Transverse colon (tissue), 4 donors: Measurements from ENCODE around the gene GNB1. TPM values are rescaled to one million over a fixed set of nuclear protein-coding genes. Genes with fewer than 3 reads are reported as not detected.

ENCODE experiments used
- DNase-seq: peaks from one replicate; pipeline ENCODE4 v3.0.0-alpha.2; 2019
- H3K27ac ChIP-seq, 4 donors: fragments of 200-600 bp; sonication (generic); 2 replicates each; pipeline ENCODE4 v1.5.1; 2016 to 2018; ENCODE audit warnings: inconsistent platforms in 4 of 4
- H3K27me3 ChIP-seq: fragments of 200-600 bp; sonication (generic); 2 replicates; pipeline ENCODE4 v1.5.1; 2017; ENCODE audit warnings: inconsistent platforms
- H3K36me3 ChIP-seq, 4 donors: fragments of 200-600 bp; sonication (generic); 2 replicates each; pipeline ENCODE4 v1.5.1; 2017 to 2019; ENCODE audit warnings: inconsistent platforms in 4 of 4
- H3K4me1 ChIP-seq, 4 donors: fragments of 200-600 bp; sonication (generic); 2 replicates each; pipeline ENCODE4 v1.5.1; 2017 to 2020; ENCODE audit warnings: inconsistent platforms in 4 of 4
- H3K4me3 ChIP-seq, 4 donors: fragments of 200-600 bp; sonication (generic); 1 replicate in 1 of 4; 2 replicates in 3 of 4; pipeline versions ENCODE4 v1.5.1 to v1.6.1; 2017 to 2019; ENCODE audit warnings: inconsistent platforms in 4 of 4
- H3K9me3 ChIP-seq, 2 donors: fragments of 200-600 bp; sonication (generic); 2 replicates each; pipeline ENCODE4 v1.5.1; 2017 to 2019; ENCODE audit warnings: inconsistent platforms in 2 of 2
- CTCF ChIP-seq, 5 experiments: fragments of 200-600 bp in 3 of 5; fragments of 450-650 bp in 2 of 5; sonication (generic) in 3 of 5; IDR thresholded peaks; 1 replicate in 2 of 5; 2 replicates in 3 of 5; pipeline ENCODE4 v1.5.1; 2016 to 2017; ENCODE audit warnings: antibody characterized with exemption in 5 of 5, inconsistent platforms in 3 of 5, mild to moderate bottlenecking in 2 of 5, moderate library complexity in 1 of 5
- EP300 ChIP-seq: sonication (generic); formaldehyde crosslinking; IDR thresholded peaks from one replicate; pipeline ENCODE4 v1.6.1; 2017; ENCODE audit warnings: antibody characterized with exemption, low read depth
- POLR2A ChIP-seq: fragments of 450-650 bp; IDR thresholded peaks from one replicate; pipeline ENCODE4 v1.6.1; 2016; ENCODE audit warnings: antibody characterized with exemption, mild to moderate bottlenecking, moderate library complexity
- POLR2AphosphoS5 ChIP-seq, 3 donors: sonication (generic); formaldehyde crosslinking; IDR thresholded peaks; one replicate each; pipeline ENCODE4 v1.6.1; 2016; ENCODE audit warnings: antibody characterized with exemption in 3 of 3
- WGBS, 2 donors: methylation state at CpG; one replicate each; pipeline ENCODE4 v1.1.5; 2018; ENCODE audit warnings: low coverage in 1 of 2; 5-methylcytosine and 5-hydroxymethylcytosine counted together
- in situ Hi-C, 4 donors: fragments of 200-750 bp; cut with MboI; loops; one replicate each; pipeline versions ENCODE4 v1.15.0 to v1.15.1; 2017; ENCODE audit warnings: low sequenced_read_pairs in 3 of 4, low pct_ligation_motif_present in 1 of 4, low pct_unique_long_range_greater_than_20kb in 1 of 4
- intact Hi-C: fragments of 100-400 bp; cut with DNase I; formaldehyde crosslinking; loops from one replicate; pipeline ENCODE4 v1.15.1; 2023; ENCODE audit warnings: low total_unique reads
- total RNA-seq, 4 donors: library from RNA; depleted of rRNA; stranded (reverse); fragments of >200 nt; gene quantifications; one replicate each; pipeline ENCODE4 v1.1.0, GENCODE V29; 2016

GNB1 gene
- total RNA-seq, 4 donors from 2014 or later: 123 to 191 (median 174) TPM

DNA sequence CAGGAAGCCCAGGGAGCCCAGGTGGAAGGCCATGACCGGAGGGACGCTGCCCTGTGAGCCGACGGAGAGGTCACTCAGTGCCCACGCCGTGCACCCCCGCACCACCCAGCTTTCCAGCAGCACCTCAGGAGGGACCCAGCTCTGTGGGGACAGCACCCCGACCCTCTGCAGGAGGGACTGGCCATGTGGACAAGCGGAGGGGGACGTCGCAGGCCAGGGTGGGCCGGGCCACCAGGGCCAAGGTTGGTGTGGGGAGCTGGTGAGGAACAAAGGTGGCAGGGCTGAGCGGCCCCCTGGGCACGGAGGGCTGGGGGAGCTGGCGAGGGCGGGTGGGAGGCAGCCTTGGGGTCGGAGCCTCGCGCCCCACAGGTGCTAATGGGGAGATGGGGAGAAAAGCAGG lies 135.5 kb downstream of the GNB1 start:
- Histone ChIP-seq H3K36me3 (peaks cover 0 to 37% (median 16%) of the 10 kb centered on the region in 4 donors), H3K27ac (no peak overlapping the region), H3K4me3 (no peak overlapping the region), H3K4me1 (peaks cover 12 to 23% (median 21%) of the 10 kb centered on the region in 4 donors), H3K27me3 (no peaks in the 10 kb centered on the region), H3K9me3 (no peaks in the 10 kb centered on the region)
- DNase-seq: no peak
- 93% methylated on average over 19 of the region's 19 CpGs; no CpG with 5 or more reads in 1 of the 2 donors for WGBS, 2 donors
- no peak for TF ChIP-seq CTCF (IDR thresholded peaks at IDR 0.05)
- TF ChIP-seq POLR2AphosphoS5 (IDR thresholded peaks at IDR 0.05): no peak
- intact Hi-C loops (no loop called here), in situ Hi-C loops (loop anchor here in 1 of 4 donors (25.0 kb wide), 1 partner anchor 132 kb away; the partner anchor contains the start of gene GNB1)

DNA sequence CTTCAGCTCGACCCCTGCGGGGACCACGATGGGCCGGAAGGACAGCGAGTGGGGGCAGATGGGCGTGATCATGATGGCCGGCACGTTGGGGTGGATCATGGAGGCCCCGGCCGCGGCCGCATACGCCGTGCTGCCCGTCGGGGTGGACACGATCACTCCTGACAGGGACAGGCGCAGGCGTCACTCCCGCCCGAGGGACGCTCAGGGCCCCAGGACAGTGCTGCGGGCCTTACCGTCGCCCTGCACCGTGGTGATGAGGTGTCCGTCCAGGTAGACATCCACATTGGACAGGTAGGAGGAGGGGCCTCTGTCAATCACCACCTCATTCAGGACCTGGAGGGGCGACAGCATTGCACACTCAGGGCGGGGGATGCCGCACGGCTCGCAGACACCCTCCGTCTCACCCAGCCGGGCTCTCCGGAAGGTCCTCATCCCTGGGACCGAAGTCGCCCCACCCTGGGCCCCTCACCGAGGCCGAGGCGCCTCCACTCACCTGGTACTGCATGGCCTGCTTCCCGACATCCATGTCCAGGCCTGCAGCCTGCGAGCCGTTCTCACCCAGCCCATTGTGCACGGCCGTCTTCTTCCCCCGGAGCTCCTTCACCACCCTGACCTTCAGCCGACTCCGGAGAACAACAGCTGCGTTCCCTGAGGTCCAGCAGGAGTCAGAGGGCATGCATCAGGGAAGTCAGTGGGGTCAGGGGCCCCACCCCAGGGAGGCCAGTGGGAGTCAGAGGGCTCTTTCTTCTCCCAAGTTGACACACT lies 136.7 kb downstream of the GNB1 start:
- Histone ChIP-seq H3K4me1 (peaks cover 7 to 17% (median 15%) of the 10 kb centered on the region in 4 donors), H3K27ac (no peak overlapping the region), H3K27me3 (no peaks in the 10 kb centered on the region), H3K4me3 (no peak overlapping the region), H3K36me3 (peaks cover 0 to 32% (median 16%) of the 10 kb centered on the region in 4 donors), H3K9me3 (no peaks in the 10 kb centered on the region)
- intact Hi-C loops (no loop called here), in situ Hi-C loops (loop anchor here in 1 of 4 donors (25.0 kb wide), 1 partner anchor 133 kb away; the partner anchor contains the start of gene GNB1)
- TF ChIP-seq POLR2AphosphoS5 (IDR thresholded peaks at IDR 0.05) (no peak), CTCF (IDR thresholded peaks at IDR 0.05) (no peak), POLR2A (no peak), EP300 (no peak)
- DNase-seq: no peak
- 92% methylated on average over 48 of the region's 49 CpGs; no CpG with 5 or more reads in 1 of the 2 donors for WGBS, 2 donors

GRCh38 chr1:1753607-1754005 lies 137.3 kb downstream of the GNB1 start:
- Histone ChIP-seq H3K4me1 (peaks cover 5 to 11% (median 10%) of the 10 kb centered on the region in 4 donors), H3K27me3 (no peaks in the 10 kb centered on the region), H3K36me3 (peaks cover 0 to 32% (median 16%) of the 10 kb centered on the region in 4 donors), H3K9me3 (no peaks in the 10 kb centered on the region), H3K4me3 (no peak overlapping the region), H3K27ac (no peak overlapping the region)
- WGBS, 2 donors: 95% methylated on average over 10 of the region's 16 CpGs; no CpG with 5 or more reads in 1 of the 2 donors
- TF ChIP-seq POLR2AphosphoS5 (IDR thresholded peaks at IDR 0.05) (no peak), EP300 (no peak), POLR2A (no peak), CTCF (IDR thresholded peaks at IDR 0.05) (no peak)
- in situ Hi-C loops: loop anchor here in 1 of 4 donors (25.0 kb wide), 1 partner anchor 134 kb away; the partner anchor contains the start of gene GNB1
- intact Hi-C loops: no loop called here
- no peak for DNase-seq

- Histone ChIP-seq H3K27ac (no peak overlapping the region), H3K27me3 (no peaks in the 10 kb centered on the region), H3K4me3 (no peak overlapping the region), H3K9me3 (no peaks in the 10 kb centered on the region), H3K4me1 (peaks cover 2 to 4% (median 3%) of the 10 kb centered on the region in 4 donors), H3K36me3 (peaks cover 0 to 32% (median 16%) of the 10 kb centered on the region in 4 donors)
- 90 to 94% methylated on average over 5 to 36 of the region's 37 CpGs for WGBS, 2 donors
- intact Hi-C loops: no loop called here
- no peak for TF ChIP-seq POLR2AphosphoS5 (IDR thresholded peaks at IDR 0.05)
- no peak for TF ChIP-seq CTCF (IDR thresholded peaks at IDR 0.05)
- TF ChIP-seq EP300: no peak
- no peak for TF ChIP-seq POLR2A
- DNase-seq: no peak
- in situ Hi-C loops: loop anchor here in 1 of 4 donors (25.0 kb wide), 1 partner anchor 134 kb away; the partner anchor contains the start of gene GNB1
Observed at GRCh38 chr1:1752636-1753606, 138.0 kb downstream of the GNB1 start.
